Esophagus muscularis mucosa (tissue), 3 donors: ENCODE data around the gene TUBGCP6.

Source experiments
- CTCF ChIP-seq, 3 experiments: fragments of 200-600 bp in 2 of 3; fragments of 450-650 bp in 1 of 3; sonication (generic) in 2 of 3; IDR thresholded peaks; one replicate each; pipeline ENCODE4 v1.5.1; 2017 to 2019; ENCODE audit warnings: antibody characterized with exemption in 3 of 3, mild to moderate bottlenecking in 2 of 3, moderate library complexity in 1 of 3
- EP300 ChIP-seq: sonication (generic); formaldehyde crosslinking; IDR thresholded peaks from one replicate; pipeline ENCODE4 v1.6.1; 2017; ENCODE audit warnings: antibody characterized with exemption

- TF ChIP-seq CTCF (IDR thresholded peaks at IDR 0.05) (no peak), EP300 (no peak)
These were observed 48.6 kb downstream of the TUBGCP6 start for GRCh38 chr22:50196256-50196655.
